ENCODE measurements around the gene RABGAP1L.
A peak's percentile ranks its signal among the peaks of the same experiment; 100 is the strongest.

The RABGAP1L gene

DNA sequence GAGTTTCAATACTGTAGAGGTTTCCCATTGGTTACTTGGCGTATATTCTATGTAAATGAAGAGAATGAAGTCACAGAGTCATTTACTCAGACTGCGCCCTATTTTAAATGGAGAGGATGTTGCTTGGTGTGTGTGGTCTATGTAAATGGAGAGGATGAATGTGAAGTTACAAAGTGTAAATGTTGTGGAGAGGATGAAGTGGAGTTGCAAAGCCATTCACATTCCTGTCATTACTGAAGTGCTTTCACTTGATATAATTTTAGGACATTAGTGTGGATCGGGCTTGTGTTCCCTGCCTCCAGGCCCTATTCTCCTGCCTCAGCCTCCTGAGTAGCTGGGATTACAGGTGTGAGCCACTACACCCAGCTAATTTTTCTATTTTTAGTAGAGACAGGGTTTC is 741.0 kb downstream of the RABGAP1L start:
- no peak for DNase-seq

DNA sequence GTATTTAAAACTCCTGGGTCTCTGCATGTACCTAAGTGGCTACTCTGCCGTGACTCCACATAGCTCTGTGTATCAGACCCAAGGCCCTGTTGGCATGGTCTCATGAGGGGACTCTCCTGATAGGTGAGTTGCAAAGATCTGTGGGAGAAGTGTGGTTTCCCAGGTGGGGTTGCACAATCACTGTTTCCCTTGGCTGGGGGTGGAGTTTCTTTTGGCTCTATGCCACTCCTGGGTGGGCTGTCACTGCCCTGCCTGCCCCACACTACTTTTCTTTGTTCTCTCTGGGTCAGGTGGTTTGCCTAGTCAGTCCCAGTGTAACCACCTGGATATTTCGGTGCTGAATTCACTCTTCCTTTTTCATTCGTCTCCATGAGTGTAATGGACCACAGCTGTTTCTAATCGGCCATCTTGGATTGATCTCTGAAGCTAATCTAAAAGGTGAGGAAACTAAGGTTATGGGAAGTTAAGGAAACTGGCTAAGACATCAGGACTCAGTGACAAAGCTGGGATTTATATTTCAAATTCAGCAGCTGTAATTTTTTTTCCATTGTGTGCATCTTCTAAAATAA is 743.3 kb downstream of the RABGAP1L start:
- DNase-seq: no peak

DNA sequence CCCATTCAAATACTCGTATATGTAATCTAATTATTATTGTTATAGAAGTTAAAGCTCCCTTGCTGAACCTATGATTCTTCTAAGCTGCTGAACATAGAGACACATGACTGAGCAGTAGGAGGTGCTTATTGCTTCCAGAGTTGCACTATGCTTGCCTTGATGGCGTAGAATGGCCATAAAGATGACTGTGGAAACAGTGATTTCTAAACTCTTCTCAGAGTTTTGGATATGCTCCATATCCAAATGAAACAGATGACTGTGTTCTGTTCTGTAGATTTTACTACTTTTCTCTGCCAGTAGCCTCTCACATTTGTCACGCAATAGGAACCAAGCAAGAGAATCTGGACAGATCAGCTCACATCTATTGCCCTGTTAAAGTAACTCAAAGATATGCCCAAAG is 752.3 kb downstream of the RABGAP1L start:
- DNase-seq: no peak

DNA sequence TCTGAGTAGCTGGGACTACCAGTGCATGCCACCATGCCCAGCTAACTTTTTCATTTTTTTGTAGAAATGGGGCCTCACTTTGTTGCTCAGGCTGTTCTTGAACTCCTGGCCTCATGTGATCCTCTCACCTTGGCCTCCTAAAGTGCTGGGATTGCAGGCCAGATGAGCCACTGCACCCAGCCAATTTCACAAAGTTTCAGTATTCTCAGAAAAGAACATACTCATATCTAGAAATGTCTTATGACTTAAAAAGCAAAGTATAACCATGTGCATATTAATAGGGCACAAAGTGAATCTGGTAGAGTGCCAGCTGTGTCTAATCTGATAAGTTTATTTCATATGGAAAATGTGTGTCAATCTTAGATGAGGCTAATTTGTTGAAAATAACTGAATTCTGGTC is 752.9 kb downstream of the RABGAP1L start:
- DNase-seq: no peak

DNA sequence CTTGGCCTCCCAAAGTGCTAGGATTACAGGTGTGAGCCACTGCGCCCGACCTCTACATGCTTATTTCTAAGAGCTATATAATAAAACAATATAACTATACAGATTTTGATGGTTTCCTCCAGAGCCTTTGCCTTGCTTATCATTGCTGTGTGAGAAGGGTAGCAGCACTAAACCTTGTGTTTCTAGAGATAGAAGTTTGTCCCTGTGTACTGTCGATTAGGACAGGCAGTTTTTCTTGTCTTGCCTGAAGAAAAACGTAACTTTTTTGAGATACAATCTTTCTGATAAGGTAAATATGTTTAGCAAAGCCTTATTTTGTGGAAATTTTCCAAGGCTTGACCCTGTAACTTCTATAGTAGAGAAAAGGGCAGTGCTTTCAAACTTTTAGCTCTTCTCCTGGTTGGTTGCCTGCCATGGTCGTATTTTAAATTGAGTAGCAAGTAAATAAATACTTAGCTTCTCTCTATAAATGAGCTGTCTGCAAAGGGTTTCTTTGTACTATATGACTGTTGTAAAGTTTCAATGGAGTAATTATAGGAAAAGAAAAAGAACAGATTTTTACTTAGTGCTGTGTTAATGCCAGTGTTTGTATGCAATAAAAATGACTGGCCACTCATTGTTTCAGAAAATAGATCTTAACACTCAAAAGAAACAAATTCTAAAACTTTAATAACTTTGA is 754.0 kb downstream of the RABGAP1L start:
- DNase-seq: no peak

DNA sequence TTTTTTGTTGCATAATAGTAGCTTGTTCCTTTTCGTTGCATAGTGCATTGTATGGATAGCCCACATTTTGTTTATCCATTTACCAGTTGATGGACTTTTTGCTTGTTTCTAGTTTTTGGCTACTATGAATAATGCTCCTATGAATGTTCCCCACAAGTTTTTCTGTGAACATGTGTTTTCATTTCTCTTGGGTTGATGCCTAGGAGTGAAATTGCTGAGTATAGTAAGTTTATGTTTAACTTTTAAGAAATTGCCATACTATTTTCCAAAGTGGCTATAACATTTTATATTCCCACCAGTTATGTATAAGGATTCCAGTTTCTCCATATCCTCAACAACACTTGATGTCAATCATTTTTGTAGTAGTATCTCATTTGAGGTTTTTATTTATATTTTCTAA is 755.7 kb downstream of the RABGAP1L start:
- DNase-seq: no peak

DNA sequence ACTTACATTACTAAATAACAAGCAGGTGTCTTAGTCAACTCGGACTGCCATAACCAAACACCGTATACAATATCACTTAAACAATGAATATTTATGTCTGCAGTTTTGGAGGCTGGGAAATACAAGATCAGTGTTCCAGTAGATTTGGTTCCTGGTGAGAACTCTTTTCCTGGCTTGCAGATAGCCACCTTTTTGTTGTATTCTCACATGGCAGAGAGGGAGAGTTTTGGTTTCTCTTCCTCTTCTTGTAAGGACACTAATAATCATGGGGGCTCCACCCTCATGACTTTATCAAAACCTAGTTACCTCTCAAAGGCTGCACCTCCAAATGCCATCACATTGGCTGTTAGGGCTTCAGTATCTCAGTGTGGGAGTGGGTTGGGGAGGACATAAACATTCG is 757.5 kb downstream of the RABGAP1L start:
- no peak for DNase-seq

DNA sequence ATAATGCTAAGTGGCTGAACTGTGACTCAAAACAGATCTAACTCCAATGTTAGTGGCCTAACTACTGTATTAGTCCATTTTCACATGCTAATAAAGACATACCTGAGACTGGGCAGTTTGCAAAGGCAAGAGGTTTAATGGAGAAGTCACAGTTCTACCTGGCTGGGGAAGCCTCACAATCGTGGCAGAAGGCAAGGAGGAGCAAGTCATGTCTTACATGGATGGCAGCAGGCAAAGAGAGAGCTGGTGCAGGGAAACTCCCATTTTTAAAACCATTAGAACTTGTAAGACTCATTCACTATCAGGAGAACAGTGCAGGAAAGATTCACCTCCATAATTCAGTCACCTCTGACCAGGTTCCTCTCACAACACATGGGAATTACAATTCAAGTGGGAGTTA is 760.8 kb downstream of the RABGAP1L start:
- no peak for DNase-seq

DNA sequence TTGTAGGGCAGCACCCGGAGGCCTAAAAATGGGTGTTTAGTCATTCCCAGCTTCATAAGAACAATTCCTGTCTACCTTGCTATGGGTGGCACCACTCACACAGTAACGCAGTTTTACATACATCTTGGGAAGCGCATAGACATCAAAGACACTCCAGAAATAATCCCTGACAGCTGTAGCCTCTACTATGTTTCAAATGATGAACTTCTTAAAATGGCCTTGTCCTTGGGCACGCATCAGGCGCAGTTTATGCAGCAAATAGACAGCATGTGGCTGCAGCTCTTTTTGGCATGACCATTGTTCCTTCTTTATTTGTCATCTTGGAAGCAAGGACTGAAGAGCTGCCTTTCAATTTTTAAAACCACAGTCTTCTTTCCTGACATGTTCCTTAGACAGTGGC is 762.8 kb downstream of the RABGAP1L start:
- no peak for DNase-seq

DNA sequence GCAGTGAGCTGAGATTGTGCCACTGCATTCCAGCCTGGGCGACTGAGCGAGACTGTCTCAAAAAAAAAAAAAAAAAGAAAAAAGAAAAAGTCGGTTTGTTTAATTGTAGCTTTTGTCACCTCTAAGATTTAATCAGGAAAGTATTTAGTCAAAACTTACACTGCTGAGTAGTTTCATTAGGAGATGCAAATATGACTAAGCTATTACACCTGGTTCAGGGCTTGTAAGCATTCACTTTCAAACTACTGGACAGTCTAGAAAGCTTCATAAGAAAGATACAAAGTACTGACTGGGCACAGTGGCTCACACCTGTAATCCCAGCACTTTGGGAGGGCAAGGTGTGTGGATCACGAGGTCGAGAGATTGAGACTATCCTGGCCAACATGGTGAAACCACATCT is 764.5 kb downstream of the RABGAP1L start:
- no peak for DNase-seq

DNA sequence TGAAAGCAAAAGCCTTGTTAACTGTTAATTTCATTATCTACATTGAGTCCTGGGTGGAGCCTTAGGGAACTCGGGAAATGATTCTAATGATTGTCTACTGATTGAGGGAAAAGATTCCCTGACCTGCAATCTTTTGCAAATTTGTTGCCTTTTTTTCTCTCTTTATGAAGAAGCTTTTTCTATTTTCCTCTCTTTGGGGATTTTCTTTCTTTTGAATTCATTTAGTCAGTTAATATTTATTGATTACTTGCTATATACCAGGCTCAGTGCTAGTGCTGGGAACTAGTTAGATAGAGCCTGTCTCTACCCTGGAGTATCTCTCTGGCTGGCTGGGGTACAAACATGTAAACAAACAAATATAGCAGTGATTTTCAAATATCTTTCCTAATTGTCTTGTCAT is 769.2 kb downstream of the RABGAP1L start:
- no peak for DNase-seq

DNA sequence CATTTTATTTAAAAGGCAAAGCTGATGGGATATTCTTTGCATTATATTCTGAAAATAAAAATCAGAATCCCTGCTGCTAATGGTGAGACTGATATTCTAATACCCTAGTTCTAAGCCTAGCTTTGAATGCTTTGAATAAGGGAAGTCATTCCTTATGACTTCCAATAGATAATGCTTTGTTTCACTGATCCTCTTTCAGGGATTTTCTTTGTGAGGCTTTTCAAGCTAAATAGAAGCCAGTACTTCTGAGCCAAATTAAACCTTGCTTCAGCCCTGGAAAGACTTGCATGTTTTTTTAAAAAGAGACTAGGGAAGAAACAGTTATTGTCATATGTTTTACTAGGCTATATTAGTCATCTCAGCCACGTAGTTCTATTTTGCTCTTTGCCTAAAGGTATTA is 771.9 kb downstream of the RABGAP1L start:
- DNase-seq: no peak

DNA sequence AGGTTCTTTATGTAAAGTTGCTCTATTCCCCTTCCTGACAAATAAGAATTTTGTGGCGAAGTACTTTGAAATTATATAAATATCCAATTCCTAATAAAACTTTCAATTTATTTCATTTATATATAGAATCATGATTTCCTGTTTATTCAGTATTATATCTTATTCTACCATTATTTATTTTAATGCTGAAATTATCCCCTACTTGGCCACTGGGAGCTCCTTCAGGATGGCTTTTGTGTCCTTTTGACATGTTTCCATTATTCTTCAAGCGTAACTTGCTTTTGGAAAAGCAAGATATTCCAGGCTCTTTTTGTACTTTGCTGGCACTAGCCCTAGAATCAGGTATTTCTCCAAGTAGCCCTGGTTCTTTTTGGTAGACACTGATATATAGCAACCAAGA is 773.3 kb downstream of the RABGAP1L start:
- DNase-seq: no peak

DNA sequence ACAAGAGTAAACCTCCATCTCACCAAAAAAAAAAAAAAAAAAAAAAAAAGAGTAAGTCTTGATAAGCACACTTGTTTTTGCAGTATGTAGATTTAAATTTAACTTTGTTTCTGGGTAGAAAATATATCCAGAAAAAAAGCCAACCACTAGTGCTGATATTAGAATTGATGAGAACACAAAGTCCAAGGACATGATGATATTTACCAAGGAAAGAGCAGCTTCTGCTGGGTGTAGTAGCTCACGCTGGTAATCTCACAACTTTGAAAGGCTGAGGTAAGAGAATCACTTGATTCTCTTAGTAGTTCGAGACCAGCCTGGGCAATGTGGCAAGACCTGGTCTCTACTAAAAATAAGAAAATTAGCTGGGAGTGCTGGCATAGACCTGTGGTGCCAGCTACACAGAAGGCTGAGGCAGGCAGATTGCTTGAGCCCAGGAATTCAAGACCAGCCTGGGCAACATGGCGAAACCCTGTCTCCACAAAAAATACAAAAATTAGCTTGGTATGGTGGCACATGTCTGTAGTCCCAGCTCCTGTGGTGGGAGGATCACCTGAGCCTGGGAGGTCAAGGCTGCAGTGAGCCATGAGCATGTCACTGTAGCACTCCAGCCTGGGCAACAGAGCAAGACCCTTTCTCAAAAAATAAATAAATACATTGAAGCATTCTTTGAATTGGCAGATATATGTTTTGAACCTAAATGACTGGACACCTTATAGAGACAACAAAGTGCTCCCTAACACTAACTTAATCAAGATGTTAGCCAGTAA is 776.8 kb downstream of the RABGAP1L start:
- no peak for DNase-seq

DNA sequence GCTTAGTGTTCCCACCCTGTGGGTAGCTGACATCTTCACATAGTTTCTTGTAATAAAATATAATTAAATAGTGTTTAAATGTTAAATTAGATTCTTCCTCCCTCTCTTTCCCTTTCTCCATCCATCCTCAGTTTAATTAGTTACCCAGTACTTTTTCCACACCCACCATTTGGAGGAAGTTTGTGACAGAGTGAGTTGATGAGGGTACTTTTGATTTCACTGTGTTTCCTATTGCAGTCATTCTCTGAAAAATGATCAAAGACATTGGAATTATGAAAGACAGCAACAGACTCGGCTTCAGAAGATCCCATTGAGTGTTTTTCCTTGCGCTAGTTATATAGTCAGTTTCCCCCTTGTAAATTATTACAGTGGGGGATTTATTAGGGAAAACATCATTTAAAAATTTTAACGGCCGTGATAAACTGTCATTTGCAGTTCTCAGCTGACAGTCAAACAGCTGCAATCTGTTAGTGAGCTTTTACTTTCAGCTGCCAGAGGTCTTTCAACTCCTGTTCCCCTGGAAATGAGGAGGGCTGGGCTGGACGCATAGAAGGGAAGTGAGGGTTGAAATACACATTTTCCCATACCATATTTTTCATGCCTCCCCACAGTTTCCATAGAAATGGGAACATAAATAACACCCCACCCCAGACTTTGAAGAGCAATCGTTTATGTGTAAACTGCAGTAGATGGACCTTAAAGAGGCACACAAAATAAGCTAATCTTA is 779.1 kb downstream of the RABGAP1L start:
- peak; percentile 16 for DNase-seq

DNA sequence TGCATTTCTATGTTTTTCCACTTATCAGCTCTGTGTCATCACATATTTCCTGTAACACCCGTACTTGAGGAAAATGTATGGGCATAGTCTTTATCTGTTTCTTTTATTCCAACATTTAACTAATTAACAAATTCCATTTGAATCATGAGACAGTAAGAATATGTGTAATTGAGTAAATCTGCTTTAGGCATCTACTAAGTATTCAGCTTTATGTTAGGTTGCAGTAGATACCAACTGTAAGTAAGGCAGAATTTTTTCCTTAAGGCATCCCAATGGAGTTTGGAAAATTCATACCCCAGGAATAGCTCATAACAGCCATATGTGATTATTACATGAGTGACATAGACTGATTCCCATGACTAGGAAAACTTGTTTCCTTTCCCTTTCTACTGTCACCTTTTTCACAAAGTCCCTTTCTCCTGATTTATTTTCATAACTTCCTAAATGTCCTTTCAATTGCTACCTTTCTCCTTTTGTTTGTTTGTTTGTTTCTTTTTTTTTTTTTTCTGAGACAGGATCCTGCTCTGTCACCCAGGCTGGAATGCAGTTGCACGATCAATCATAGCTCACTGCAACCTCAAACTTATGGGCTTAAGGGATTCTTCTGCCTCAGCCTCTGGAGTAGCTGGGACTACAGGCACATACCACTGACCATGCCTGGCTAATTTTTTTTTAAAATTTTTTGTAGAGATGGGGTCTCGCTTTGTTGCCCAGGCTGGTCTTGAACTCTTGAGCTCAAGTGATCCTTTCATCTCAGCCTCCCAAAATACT is 780.6 kb downstream of the RABGAP1L start:
- no peak for DNase-seq

DNA sequence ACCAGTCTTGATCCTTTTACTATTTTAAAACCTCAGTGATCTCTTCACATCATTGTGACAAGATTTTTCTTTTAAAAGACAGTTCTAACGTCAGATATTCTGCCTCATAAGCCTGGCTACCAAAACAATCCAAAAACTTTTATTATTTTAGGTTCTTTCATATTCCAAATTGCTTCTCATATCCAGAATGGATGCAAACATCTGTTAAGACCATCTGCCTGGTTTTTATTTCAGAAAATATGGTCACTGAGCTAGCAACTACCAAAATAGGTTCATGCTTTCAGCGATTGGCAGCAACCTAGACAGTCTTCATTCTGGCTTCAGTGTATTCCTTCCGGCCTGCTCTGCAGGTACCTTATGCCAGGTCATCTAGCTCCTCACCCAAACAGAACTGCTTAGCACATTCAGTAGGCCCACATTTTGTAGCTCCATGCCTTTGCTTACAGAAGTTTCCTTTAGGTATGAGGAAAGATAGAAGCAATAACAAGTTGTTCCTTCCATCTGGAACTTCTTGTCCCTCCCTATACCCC is 781.4 kb downstream of the RABGAP1L start:
- no peak for DNase-seq

DNA sequence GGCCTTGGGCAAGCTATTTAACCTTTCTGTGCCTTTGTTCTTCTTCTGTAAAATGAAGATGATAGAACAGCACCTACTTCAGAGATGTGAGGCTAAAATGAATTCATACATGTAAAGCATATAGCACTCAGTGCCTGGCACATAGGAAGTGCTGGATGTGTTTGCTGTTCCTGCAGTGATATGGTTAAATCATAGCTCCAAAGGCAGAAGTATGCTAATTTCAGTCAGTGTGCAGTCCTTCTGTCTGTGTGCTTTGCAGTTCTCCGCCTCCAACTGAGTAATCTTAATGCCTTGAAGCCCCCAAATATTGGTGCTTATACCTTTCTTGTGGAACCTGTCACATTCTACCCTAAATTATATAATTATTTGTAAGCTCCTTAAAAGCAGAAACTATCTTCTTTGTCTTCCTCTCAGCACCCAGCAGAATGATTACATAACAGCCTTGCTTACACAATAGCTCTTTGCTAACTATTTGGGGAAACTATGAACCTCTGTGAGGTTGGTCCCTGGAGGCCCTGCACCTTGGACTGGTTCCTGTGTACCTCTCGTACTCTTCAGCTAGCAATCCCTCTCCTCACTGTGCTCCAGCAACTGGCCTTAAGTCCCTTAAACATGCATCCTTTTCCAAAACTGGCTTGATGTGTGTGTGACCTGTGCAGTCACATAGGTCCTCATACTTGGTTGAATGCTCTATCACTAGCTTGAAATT is 783.4 kb downstream of the RABGAP1L start:
- no peak for DNase-seq

DNA sequence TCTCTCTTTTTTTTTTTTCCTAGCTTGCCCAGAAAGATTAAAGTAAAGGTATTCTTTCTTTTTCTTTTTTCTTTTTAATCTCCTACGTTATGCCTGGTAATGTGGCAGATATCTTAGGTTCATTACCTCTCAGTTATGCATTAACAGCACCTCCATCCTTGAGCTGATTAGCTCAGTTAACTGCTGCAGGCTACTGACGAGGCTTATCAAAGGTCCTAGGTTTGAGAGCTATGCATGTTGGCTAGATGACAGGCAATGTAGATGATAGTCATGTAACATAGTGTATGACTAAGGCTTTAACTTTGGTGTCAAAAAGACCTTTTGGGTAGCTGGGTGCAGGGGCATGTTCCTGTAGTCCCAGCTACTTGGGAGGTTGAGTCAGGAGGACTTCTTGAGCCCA is 786.7 kb downstream of the RABGAP1L start:
- DNase-seq: no peak

DNA sequence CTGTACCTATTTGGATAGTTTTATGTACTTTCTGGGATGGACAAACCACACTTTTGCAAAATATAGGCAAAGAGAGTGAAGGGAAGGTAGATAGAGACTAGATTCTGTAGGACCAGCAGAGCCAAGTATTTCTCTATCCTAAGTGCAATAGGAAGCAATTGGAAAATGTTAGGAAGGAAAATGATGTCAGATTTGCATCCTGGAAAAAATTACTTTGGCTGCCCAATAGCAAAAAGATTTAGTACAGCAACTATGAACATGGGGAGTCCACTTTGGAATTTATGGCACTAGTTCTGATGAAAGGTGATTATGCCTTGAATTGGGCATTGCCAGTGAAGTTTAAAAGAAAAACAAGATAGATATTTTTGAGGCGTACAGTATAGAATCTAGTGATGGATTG is 789.7 kb downstream of the RABGAP1L start:
- DNase-seq: no peak

DNA sequence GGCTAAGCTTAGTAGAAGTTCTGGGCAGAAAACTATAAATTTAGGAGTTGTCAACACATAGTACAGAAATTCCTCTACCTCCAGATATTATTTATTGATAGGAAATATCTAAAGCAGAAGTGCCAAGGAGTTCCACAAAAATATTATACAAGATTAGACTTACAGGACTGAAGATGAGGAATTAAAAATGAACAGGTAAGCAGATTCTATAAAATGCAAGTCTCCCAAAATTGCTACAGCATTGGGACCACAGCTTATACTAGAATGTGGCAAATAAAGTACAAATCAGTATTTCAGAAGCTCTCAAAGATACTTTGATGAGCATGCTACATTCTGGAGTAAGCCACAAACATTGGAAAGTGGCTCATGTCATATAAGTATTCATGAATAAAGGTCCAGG is 790.3 kb downstream of the RABGAP1L start:
- DNase-seq: no peak
